ENCODE data around the gene INO80B. TPM values are rescaled to one million over a fixed set of nuclear protein-coding genes. Genes with fewer than 3 reads are reported as not detected.
"Not testable (repeated sequence)": the region's sequence is repeated elsewhere in the genome, so short reads cannot be mapped to it uniquely, and the experiment has no call there.

The INO80B gene
- total and polyA plus RNA-seq, 4 experiments from 2014 or later = 4.6 to 82.8 (median 42.0) TPM

GRCh38 chr2:74470742-74471141 lies 15.9 kb downstream of the INO80B start:
- H3K27me3 Mint-ChIP-seq; intact Hi-C loops (cut with micrococcal nuclease); H3K9me3 Mint-ChIP-seq; DNase-seq; H3K27ac ChIP-seq (ENCODE audit: low read depth, low read length); H3K9me3 ChIP-seq (ENCODE audit: control insufficient read depth in 1 of 2, low read length in 2 of 2); H3K4me3 ChIP-seq (ENCODE audit: low read length in 2 of 2); H3K27me3 ChIP-seq (ENCODE audit: insufficient read depth, low read length): not testable (repeated sequence)
- H3K4me1 Mint-ChIP-seq = peaks cover 12 to 43% (median 24%) of the 10 kb centered on the region in 4 donors
- H3K4me3 Mint-ChIP-seq = peak overlapping the region in 6 of 8 donors; percentile 20 to 77 (median 64)
- peaks cover 26% of the 10 kb centered on the region for H3K4me1 ChIP-seq (ENCODE audit: insufficient read depth, low read length)
- ChIA-PET POLR2A (ENCODE audit: partially characterized antibody) (interaction anchor here (3.1 to 14.3 kb wide), 3 partner anchors 12 to 37 kb away, joined by 16 to 516 read pairs (median 119); partner anchors contain the start of genes CCDC142, INO80B, PCGF1 and TTC31), CTCF (ENCODE audit: partially characterized antibody) (interaction anchor here (0.8 to 3.1 kb wide), 2 partner anchors 11 to 12 kb away, joined by 3 to 32 read pairs; partner anchors contain the start of genes CCDC142 and TTC31)
- H3K36me3 ChIP-seq (ENCODE audit: insufficient read depth, low read length) = peaks cover 12% of the 10 kb centered on the region
- H3K36me3 Mint-ChIP-seq = peaks cover 17 to 34% of the 10 kb centered on the region in 2 donors
- H3K27ac Mint-ChIP-seq = peak overlapping the region in 6 of 7 donors; percentile 64 to 92 (median 80)

DNA sequence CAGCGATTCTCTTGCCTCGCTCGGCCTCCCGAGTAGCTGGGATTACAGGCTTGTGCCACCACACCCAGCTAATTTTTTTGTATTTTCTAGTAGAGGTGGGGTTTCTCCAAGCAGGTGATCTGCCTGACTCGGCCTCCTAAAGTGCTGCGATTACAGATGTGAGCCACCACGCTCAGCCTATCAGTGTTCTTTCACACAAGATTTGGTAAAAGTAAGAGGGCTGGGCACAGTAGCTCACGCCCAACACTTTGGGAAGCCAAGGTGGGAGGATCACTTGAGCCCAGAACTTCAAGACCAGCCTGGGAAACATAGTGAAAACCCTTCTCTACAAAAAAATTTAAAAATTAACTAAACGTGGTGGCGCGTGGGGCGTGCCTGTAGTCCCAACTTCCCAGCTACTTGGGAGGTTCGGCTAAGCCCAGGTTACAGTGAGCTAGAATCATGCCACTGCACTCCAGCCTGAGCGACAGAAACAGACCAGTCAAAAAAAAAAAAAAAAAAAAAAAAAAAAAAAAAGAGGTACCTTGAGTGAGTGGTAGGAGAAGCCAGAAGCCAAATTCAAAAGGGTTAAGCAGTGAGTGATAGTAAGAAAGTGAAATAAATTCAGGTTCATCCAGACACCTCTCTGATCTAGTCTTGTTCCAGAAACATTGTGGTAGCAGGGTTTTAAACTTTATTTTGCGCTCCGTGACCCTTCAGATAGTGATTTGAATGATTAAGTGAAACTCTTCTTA lies 16.6 kb downstream of the INO80B start:
- Histone ChIP-seq H3K4me3 (ENCODE audit: low read length in 2 of 2) (peak overlapping the region; percentile 62 to 84), H3K36me3 (ENCODE audit: insufficient read depth, low read length) (peaks cover 14% of the 10 kb centered on the region), H3K27me3 (ENCODE audit: insufficient read depth, low read length) (no peaks in the 10 kb centered on the region), H3K27ac (ENCODE audit: low read depth, low read length) (peak overlapping the region; percentile 88), H3K9me3 (ENCODE audit: control insufficient read depth in 1 of 2, low read length in 2 of 2) (no peaks in the 10 kb centered on the region), H3K4me1 (ENCODE audit: insufficient read depth, low read length) (peaks cover 20% of the 10 kb centered on the region)
- DNase-seq = no peak
- POLR2A ChIA-PET (ENCODE audit: partially characterized antibody) = interaction anchor here (0.7 to 14.3 kb wide), 13 partner anchors 9 to 734 kb away, joined by 3 to 516 read pairs (median 10); partner anchors contain the start of genes AUP1, C2orf81, CCDC142 and HTRA2
- Mint-ChIP-seq H3K4me3 (peak overlapping the region; percentile 96 to 99 (median 98)), H3K36me3 (peaks cover 20 to 34% of the 10 kb centered on the region in 2 donors), H3K9me3 (peaks cover 0 to 7% (median 0%) of the 10 kb centered on the region in 8 donors), H3K27me3 (no peaks in the 10 kb centered on the region), H3K4me1 (peaks cover 9 to 40% (median 20%) of the 10 kb centered on the region in 4 donors), H3K27ac (peak overlapping the region; percentile 97 to 100 (median 99))
- CTCF ChIA-PET (ENCODE audit: partially characterized antibody) = interaction anchor here (0.7 to 3.1 kb wide), 5 partner anchors 11 to 117 kb away, joined by 3 to 32 read pairs (median 3); partner anchors contain the start of genes CCDC142, PCGF1 and TTC31
- intact Hi-C loops (cut with micrococcal nuclease) = loop anchor here (1.0 kb wide), 3 partner anchors 12 to 58 kb away; partner anchors contain the start of genes AUP1, HTRA2, TTC31 and WBP1

GRCh38 chr2:74472086-74472944 lies 17.4 kb downstream of the INO80B start, which contains the start of gene MRPL53:
MRPL53 (minus strand) TSS chr2:74472680; CDS start chr2:74472660, 20 bp downstream.
- Mint-ChIP-seq H3K27me3 (no peaks in the 10 kb centered on the region), H3K9me3 (peaks cover 0 to 7% (median 0%) of the 10 kb centered on the region in 8 donors), H3K36me3 (peaks cover 20 to 37% of the 10 kb centered on the region in 2 donors), H3K4me1 (peaks cover 9 to 40% (median 21%) of the 10 kb centered on the region in 4 donors), H3K4me3 (peak within 1 kb of the TSS; percentile 96 to 99 (median 98)), H3K27ac (peak within 1 kb of the TSS; percentile 97 to 100 (median 99))
- Histone ChIP-seq H3K4me3 (ENCODE audit: low read length in 2 of 2) (peak within 1 kb of the TSS; percentile 67 to 84), H3K4me1 (ENCODE audit: insufficient read depth, low read length) (peaks cover 20% of the 10 kb centered on the region), H3K27ac (ENCODE audit: low read depth, low read length) (peak within 1 kb of the TSS; percentile 88), H3K9me3 (ENCODE audit: control insufficient read depth in 1 of 2, low read length in 2 of 2) (no peaks in the 10 kb centered on the region), H3K36me3 (ENCODE audit: insufficient read depth, low read length) (peaks cover 16% of the 10 kb centered on the region), H3K27me3 (ENCODE audit: insufficient read depth, low read length) (no peaks in the 10 kb centered on the region)
- POLR2A ChIA-PET (ENCODE audit: partially characterized antibody) = interaction anchor here (0.7 to 14.3 kb wide), 22 partner anchors 8 to 735 kb away, joined by 3 to 516 read pairs (median 4); partner anchors contain the start of genes AUP1, C2orf81, CCDC142 and DQX1
- DNase-seq = peak; percentile 95 to 96 (median 95)
- CTCF ChIA-PET (ENCODE audit: partially characterized antibody) = interaction anchor here (0.7 to 3.1 kb wide), 9 partner anchors 8 to 138 kb away, joined by 3 to 32 read pairs (median 4); partner anchors contain the start of genes CCDC142, INO80B, PCGF1 and TTC31
- intact Hi-C loops (cut with micrococcal nuclease) = loop anchor here (1.0 kb wide), 3 partner anchors 11 to 57 kb away; partner anchors contain the start of genes AUP1, HTRA2, TTC31 and WBP1

DNA sequence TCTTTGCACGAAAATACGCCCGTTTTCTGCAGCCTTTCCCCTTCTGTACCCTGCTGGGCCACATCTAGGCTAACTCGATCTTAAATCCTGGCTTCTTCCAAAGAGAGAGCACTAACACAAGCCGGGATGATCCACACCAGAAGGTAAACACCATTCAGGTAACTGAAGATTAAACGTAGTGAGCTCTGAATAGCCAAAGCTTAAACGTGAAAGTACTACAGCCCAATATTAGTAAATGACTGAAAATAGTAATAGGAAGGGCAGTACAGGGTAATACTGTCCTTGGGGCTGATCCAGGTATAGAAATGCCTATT lies 18.0 kb downstream of the INO80B start:
- intact Hi-C loops (cut with micrococcal nuclease) = loop anchor here (1.0 kb wide), 3 partner anchors 10 to 56 kb away; partner anchors contain the start of genes AUP1, HTRA2, TTC31 and WBP1
- peak overlapping the region; percentile 96 to 99 (median 98) for H3K4me3 Mint-ChIP-seq
- H3K4me3 ChIP-seq (ENCODE audit: low read length in 2 of 2) = peak overlapping the region; percentile 67 to 84
- POLR2A ChIA-PET (ENCODE audit: partially characterized antibody) = interaction anchor here (0.7 to 14.3 kb wide), 21 partner anchors 8 to 736 kb away, joined by 3 to 516 read pairs (median 4); partner anchors contain the start of genes AUP1, C2orf81, CCDC142 and DQX1
- H3K27ac ChIP-seq (ENCODE audit: low read depth, low read length) = peak overlapping the region; percentile 88
- peaks cover 20 to 41% of the 10 kb centered on the region in 2 donors for H3K36me3 Mint-ChIP-seq
- no peaks in the 10 kb centered on the region for H3K27me3 ChIP-seq (ENCODE audit: insufficient read depth, low read length)
- peaks cover 12 to 40% (median 22%) of the 10 kb centered on the region in 4 donors for H3K4me1 Mint-ChIP-seq
- H3K9me3 Mint-ChIP-seq = peaks cover 0 to 7% (median 0%) of the 10 kb centered on the region in 8 donors
- H3K9me3 ChIP-seq (ENCODE audit: control insufficient read depth in 1 of 2, low read length in 2 of 2) = no peaks in the 10 kb centered on the region
- H3K27me3 Mint-ChIP-seq = no peaks in the 10 kb centered on the region
- peaks cover 20% of the 10 kb centered on the region for H3K4me1 ChIP-seq (ENCODE audit: insufficient read depth, low read length)
- H3K36me3 ChIP-seq (ENCODE audit: insufficient read depth, low read length) = peaks cover 19% of the 10 kb centered on the region
- peak overlapping the region; percentile 97 to 100 (median 99) for H3K27ac Mint-ChIP-seq
- CTCF ChIA-PET (ENCODE audit: partially characterized antibody) = interaction anchor here (0.7 to 3.1 kb wide), 8 partner anchors 9 to 138 kb away, joined by 3 to 32 read pairs (median 6); partner anchors contain the start of genes CCDC142, INO80B, TTC31 and WBP1
- DNase-seq = no peak

GRCh38 chr2:74474481-74474880 lies 19.6 kb downstream of the INO80B start:
- Mint-ChIP-seq H3K27ac (peak overlapping the region in 3 of 7 donors; percentile 24 to 100 (median 29)), H3K4me3 (no peak overlapping the region), H3K27me3 (no peaks in the 10 kb centered on the region), H3K9me3 (peaks cover 0 to 7% (median 0%) of the 10 kb centered on the region in 8 donors), H3K36me3 (peaks cover 20 to 45% of the 10 kb centered on the region in 2 donors), H3K4me1 (peaks cover 12 to 45% (median 23%) of the 10 kb centered on the region in 4 donors)
- DNase-seq = no peak
- peaks cover 19% of the 10 kb centered on the region for H3K36me3 ChIP-seq (ENCODE audit: insufficient read depth, low read length)
- ChIA-PET POLR2A (ENCODE audit: partially characterized antibody) (interaction anchor here (3.3 to 14.3 kb wide), 3 partner anchors 8 to 26 kb away, joined by 28 to 516 read pairs (median 119); partner anchors contain the start of genes CCDC142, INO80B, LBX2 and TTC31), CTCF (ENCODE audit: partially characterized antibody) (interaction anchor here (1.6 to 2.3 kb wide), 2 partner anchors 8 to 19 kb away, joined by 10 to 13 read pairs; partner anchors contain the start of genes CCDC142, INO80B and TTC31)
- no peak overlapping the region for H3K4me3 ChIP-seq (ENCODE audit: low read length in 2 of 2)
- H3K9me3 ChIP-seq (ENCODE audit: control insufficient read depth in 1 of 2, low read length in 2 of 2) = no peaks in the 10 kb centered on the region
- no peak overlapping the region for H3K27ac ChIP-seq (ENCODE audit: low read depth, low read length)
- H3K27me3 ChIP-seq (ENCODE audit: insufficient read depth, low read length) = no peaks in the 10 kb centered on the region
- H3K4me1 ChIP-seq (ENCODE audit: insufficient read depth, low read length) = peaks cover 20% of the 10 kb centered on the region
- intact Hi-C loops (cut with micrococcal nuclease) = no loop called here

DNA sequence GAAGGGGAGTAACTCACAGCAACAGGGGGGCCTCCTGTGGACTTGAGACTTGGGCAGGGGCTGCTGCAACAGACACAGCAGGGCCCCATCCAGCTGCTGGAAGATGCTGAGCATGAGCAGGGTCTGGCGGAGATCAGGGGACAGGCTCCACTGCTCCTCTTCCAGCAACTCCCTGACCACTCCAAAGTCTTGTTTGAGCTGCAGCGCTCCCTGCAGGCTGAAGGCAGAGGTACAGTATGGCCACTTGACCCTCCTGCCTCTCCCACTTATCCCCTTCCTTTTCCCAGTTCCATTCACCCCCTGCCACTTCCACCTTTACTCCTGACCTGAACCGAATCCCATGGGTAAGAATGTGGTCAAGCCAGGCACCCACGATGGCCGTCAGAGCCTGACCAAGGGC lies 20.0 kb downstream of the INO80B start:
- H3K36me3 ChIP-seq (ENCODE audit: insufficient read depth, low read length) = peaks cover 19% of the 10 kb centered on the region

More for the DNA sequence above, 20.0 kb downstream of the INO80B start:
- Histone ChIP-seq H3K27me3 (ENCODE audit: insufficient read depth, low read length) (no peaks in the 10 kb centered on the region), H3K9me3 (ENCODE audit: control insufficient read depth in 1 of 2, low read length in 2 of 2) (no peaks in the 10 kb centered on the region), H3K4me3 (ENCODE audit: low read length in 2 of 2) (no peak overlapping the region), H3K27ac (ENCODE audit: low read depth, low read length) (no peak overlapping the region), H3K4me1 (ENCODE audit: insufficient read depth, low read length) (peaks cover 20% of the 10 kb centered on the region)
- ChIA-PET CTCF (ENCODE audit: partially characterized antibody) (interaction anchor here (1.1 to 1.6 kb wide), 2 partner anchors 8 to 141 kb away, joined by 3 to 10 read pairs; partner anchors contain the start of genes CCDC142 and TTC31), POLR2A (ENCODE audit: partially characterized antibody) (interaction anchor here (1.0 to 14.3 kb wide), 4 partner anchors 8 to 32 kb away, joined by 3 to 516 read pairs (median 74); partner anchors contain the start of genes CCDC142, INO80B, LBX2 and TTC31)
- peaks cover 22 to 48% of the 10 kb centered on the region in 2 donors for H3K36me3 Mint-ChIP-seq
- intact Hi-C loops (cut with micrococcal nuclease) = no loop called here
- no peak for DNase-seq
- peaks cover 0 to 7% (median 0%) of the 10 kb centered on the region in 8 donors for H3K9me3 Mint-ChIP-seq
- H3K4me3 Mint-ChIP-seq = no peak overlapping the region
- H3K27ac Mint-ChIP-seq = peak overlapping the region in 2 of 7 donors; percentile 24 to 55
- H3K27me3 Mint-ChIP-seq = no peaks in the 10 kb centered on the region
- peaks cover 13 to 45% (median 24%) of the 10 kb centered on the region in 4 donors for H3K4me1 Mint-ChIP-seq
